ENCODE data around the gene USP47. TPM values are rescaled to one million over a fixed set of nuclear protein-coding genes. Genes with fewer than 3 reads are reported as not detected.

The USP47 gene
- total RNA-seq, 1 donor from 2014 or later, result 71.7 TPM

DNA sequence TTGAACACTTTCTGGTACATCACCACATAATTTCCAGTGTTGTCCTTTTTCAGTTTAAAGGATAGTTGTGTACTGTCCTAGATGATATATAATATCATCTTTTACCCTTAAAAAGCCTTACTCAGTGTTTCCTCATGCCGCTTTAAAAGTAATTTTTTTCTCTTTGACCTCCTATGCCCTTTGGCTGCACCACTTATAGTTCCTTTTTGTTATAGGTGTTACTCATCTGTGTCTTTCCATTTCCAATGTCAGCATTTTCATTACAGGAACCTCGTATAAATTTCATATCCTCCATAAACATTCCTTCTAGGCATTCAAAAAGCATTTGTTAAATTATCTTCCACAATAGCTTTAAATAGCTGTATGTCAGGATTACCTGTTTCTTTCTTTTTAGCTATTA, 40.8 kb downstream of the USP47 start:
- DNase-seq (ENCODE audit: low spot score), result no peak
- peaks cover 45% of the 10 kb centered on the region for H3K36me3 Mint-ChIP-seq
- TF ChIP-seq CTCF (IDR thresholded peaks at IDR 0.05), result no peak
- no peak for TF ChIP-seq EZH2phosphoT487 (IDR thresholded peaks at IDR 0.05)
- TF ChIP-seq EZH2 (IDR thresholded peaks at IDR 0.05), result no peak
- Histone ChIP-seq H3K4me1 (no peaks in the 10 kb centered on the region), H3K9me3 (ENCODE audit: low read depth) (no peaks in the 10 kb centered on the region), H3K4me2 (no peak overlapping the region), H3K27me3 (no peaks in the 10 kb centered on the region), H3K79me2 (ENCODE audit: low read depth) (peaks cover 66% of the 10 kb centered on the region), H2AFZ (replicated peaks) (no peak overlapping the region), H3K36me3 (peaks cover 6% of the 10 kb centered on the region), H3K4me3 (no peak overlapping the region), H4K20me1 (ENCODE audit: low read depth) (peaks cover 14% of the 10 kb centered on the region), H3K9ac (no peak overlapping the region), H3F3A (ENCODE audit: low read depth) (no peaks in the 10 kb centered on the region), H3K27ac (no peak overlapping the region)
- no peak overlapping the region for H3K27ac Mint-ChIP-seq
- no peak overlapping the region for H3K4me3 Mint-ChIP-seq
- H3K9me3 Mint-ChIP-seq, result peaks cover 7% of the 10 kb centered on the region
- no peaks in the 10 kb centered on the region for H3K4me1 Mint-ChIP-seq
- H3K27me3 Mint-ChIP-seq (ENCODE audit: insufficient read depth, low read depth), result no peaks in the 10 kb centered on the region

GRCh38 chr11:11884351-11884750, 42.6 kb downstream of the USP47 start:
- H3K27me3 Mint-ChIP-seq (ENCODE audit: insufficient read depth, low read depth), result no peaks in the 10 kb centered on the region
- peaks cover 61% of the 10 kb centered on the region for H3K36me3 Mint-ChIP-seq
- no peak overlapping the region for H3K4me3 Mint-ChIP-seq
- peaks cover 8% of the 10 kb centered on the region for H4K20me1 ChIP-seq (ENCODE audit: low read depth)
- H3K4me2 ChIP-seq, result no peak overlapping the region
- no peak overlapping the region for H3K9ac ChIP-seq
- H3K27me3 ChIP-seq, result no peaks in the 10 kb centered on the region
- no peak overlapping the region for H3K27ac ChIP-seq
- H3K4me1 ChIP-seq, result no peaks in the 10 kb centered on the region
- no peak overlapping the region for H3K27ac Mint-ChIP-seq
- no peak overlapping the region for H2AFZ ChIP-seq (replicated peaks)
- H3K9me3 ChIP-seq (ENCODE audit: low read depth), result no peaks in the 10 kb centered on the region
- no peak overlapping the region for H3K4me3 ChIP-seq
- no peaks in the 10 kb centered on the region for H3K4me1 Mint-ChIP-seq
- H3K79me2 ChIP-seq (ENCODE audit: low read depth), result peaks cover 48% of the 10 kb centered on the region
- no peaks in the 10 kb centered on the region for H3F3A ChIP-seq (ENCODE audit: low read depth)
- DNase-seq (ENCODE audit: low spot score), result no peak
- TF ChIP-seq EZH2phosphoT487 (IDR thresholded peaks at IDR 0.05) (no peak), CTCF (IDR thresholded peaks at IDR 0.05) (no peak)
- H3K9me3 Mint-ChIP-seq, result peaks cover 9% of the 10 kb centered on the region
- H3K36me3 ChIP-seq, result peaks cover 6% of the 10 kb centered on the region

- Histone ChIP-seq H3K4me3 (no peak overlapping the region), H4K20me1 (ENCODE audit: low read depth) (peaks cover 4% of the 10 kb centered on the region), H3K36me3 (peaks cover 6% of the 10 kb centered on the region), H3K27me3 (no peaks in the 10 kb centered on the region), H3K4me2 (no peak overlapping the region), H3K9ac (no peak overlapping the region), H3F3A (ENCODE audit: low read depth) (no peaks in the 10 kb centered on the region), H3K4me1 (no peaks in the 10 kb centered on the region), H3K27ac (no peak overlapping the region), H2AFZ (replicated peaks) (no peak overlapping the region), H3K79me2 (ENCODE audit: low read depth) (peaks cover 42% of the 10 kb centered on the region), H3K9me3 (ENCODE audit: low read depth) (no peaks in the 10 kb centered on the region)
- Mint-ChIP-seq H3K4me3 (no peak overlapping the region), H3K4me1 (no peaks in the 10 kb centered on the region), H3K27me3 (ENCODE audit: insufficient read depth, low read depth) (no peaks in the 10 kb centered on the region), H3K36me3 (peaks cover 61% of the 10 kb centered on the region), H3K9me3 (peaks cover 9% of the 10 kb centered on the region), H3K27ac (no peak overlapping the region)
- DNase-seq (ENCODE audit: low spot score), result no peak
- TF ChIP-seq EZH2 (IDR thresholded peaks at IDR 0.05), result no peak
- no peak for TF ChIP-seq EZH2phosphoT487 (IDR thresholded peaks at IDR 0.05)
- TF ChIP-seq CTCF (IDR thresholded peaks at IDR 0.05), result no peak
These were observed 43.2 kb downstream of the USP47 start for GRCh38 chr11:11884774-11885481.

Measured in neural progenitor cell (in vitro differentiated cells).